WTC11 (cell line): ENCODE data around the gene SLC7A5.

Experiments
- ATF3 ChIP-seq: sonication (generic); formaldehyde crosslinking; conservative IDR thresholded peaks from 2 replicates; pipeline ENCODE4 v1.8.1; 2022; ENCODE audit warnings: mild to moderate bottlenecking, missing genetic modification reagents
- CREB1 ChIP-seq: sonication (generic); formaldehyde crosslinking; IDR thresholded peaks from 2 replicates; pipeline ENCODE4 v1.8.0; 2023; ENCODE audit warnings: mild to moderate bottlenecking, missing genetic modification reagents
- CREM ChIP-seq: sonication (generic); formaldehyde crosslinking; IDR thresholded peaks from 2 replicates; pipeline ENCODE4 v1.8.1; 2022; ENCODE audit warnings: mild to moderate bottlenecking, missing genetic modification reagents, moderate library complexity
- CTCF ChIP-seq: fragments of 200-600 bp; IDR thresholded peaks from 2 replicates; pipeline ENCODE4 v1.8.0; 2022; ENCODE audit warnings: antibody characterized with exemption
- NFE2L1 ChIP-seq: sonication (generic); formaldehyde crosslinking; IDR thresholded peaks from 2 replicates; pipeline ENCODE4 v1.8.1; 2023; ENCODE audit warnings: missing genetic modification reagents
- TCF7 ChIP-seq: sonication (generic); formaldehyde crosslinking; IDR thresholded peaks from 2 replicates; pipeline ENCODE4 v1.8.0; 2022; ENCODE audit warnings: mild to moderate bottlenecking, low read depth, missing genetic modification reagents, moderate library complexity
- ZNF416 ChIP-seq: fragments of 250-450 bp; sonication (Bioruptor Pico); IDR thresholded peaks from 2 replicates; pipeline ENCODE4 v1.9.0; 2021; ENCODE audit warnings: mild to moderate bottlenecking, inconsistent platforms

- TF ChIP-seq CREB1 (CRISPR knock-in tag) (no peak), TCF7 (no peak), CTCF (no peak), CREM (no peak), ZNF416 (CRISPR knock-in tag) (no peak), ATF3 (CRISPR knock-in tag) (no peak), NFE2L1 (CRISPR knock-in tag) (no peak)
Measured at GRCh38 chr16:87832741-87833502, 36.4 kb downstream of the SLC7A5 start.
